HEK293 (cell line): Measurements from ENCODE around the gene ECD.
A peak's percentile ranks its signal among the peaks of the same experiment; 100 is the strongest.

Source experiments
- CTCF ChIA-PET: fragments of 350-600 bp; formaldehyde crosslinking; extraction: SDS; loops from one replicate; lab custom pipeline; 2021; ENCODE audit warnings: antibody characterized with exemption; lab: Yijun Ruan, JAX
- POLR2A ChIA-PET: fragments of 300-600 bp; formaldehyde crosslinking; extraction: SDS; loops from one replicate; lab custom pipeline; 2020; ENCODE audit warnings: antibody characterized with exemption, inconsistent platforms; lab: Yijun Ruan, JAX
- H3K27ac ChIP-seq: fragments of 200-500 bp; sonication (Bioruptor generic); 2 replicates; pipeline ENCODE4 v1.5.1; 2014; ENCODE audit warnings: low read depth, low read length, control low read depth, inconsistent platforms; ENCODE audit errors: extremely low read depth
- H3K36me3 ChIP-seq, 2 experiments: fragments of 200-500 bp in 1 of 2; sonication (Bioruptor generic) in 1 of 2; 1 replicate in 1 of 2; 2 replicates in 1 of 2; pipeline ENCODE4 v1.5.1; 2014 to 2017; ENCODE audit warnings: inconsistent platforms in 2 of 2, low read length in 2 of 2; ENCODE audit not compliant: control insufficient read depth in 2 of 2, insufficient read depth in 1 of 2
- H3K4me1 ChIP-seq: fragments of 200-500 bp; sonication (Bioruptor generic); 2 replicates; pipeline ENCODE4 v1.5.1; 2014; ENCODE audit warnings: mild to moderate bottlenecking, low read length, inconsistent platforms; ENCODE audit not compliant: control insufficient read depth, insufficient read depth
- H3K4me3 ChIP-seq: 2 replicates; pipeline ENCODE4 v1.5.1; 2011; ENCODE audit warnings: low read depth, mild to moderate bottlenecking, control low read depth, low read length, moderate library complexity
- H3K9me3 ChIP-seq: fragments of 200-500 bp; sonication (Bioruptor generic); 2 replicates; pipeline ENCODE4 v1.5.1; 2014; ENCODE audit warnings: low read depth, low read length, inconsistent platforms; ENCODE audit not compliant: control insufficient read depth, insufficient read depth
- BCL11B ChIP-seq: fragments of 450-650 bp; formaldehyde crosslinking; IDR thresholded peaks from 2 replicates; pipeline ENCODE4 v1.5.1; 2016; ENCODE audit warnings: low read depth, missing biosample characterization, missing genetic modification characterization
- KLF10 ChIP-seq: fragments of 450-650 bp; IDR thresholded peaks from 2 replicates; pipeline ENCODE4 v1.5.1; 2018; ENCODE audit warnings: missing biosample characterization, mild to moderate bottlenecking, missing genetic modification characterization
- MEIS1 ChIP-seq: sonication (generic); formaldehyde crosslinking; IDR thresholded peaks from 2 replicates; pipeline ENCODE4 v1.8.1; 2022; ENCODE audit warnings: missing genetic modification reagents, mild to moderate bottlenecking, borderline replicate concordance
- PRDM6 ChIP-seq: fragments of 450-650 bp; formaldehyde crosslinking; IDR thresholded peaks from 2 replicates; pipeline ENCODE4 v1.5.1; 2017; ENCODE audit warnings: missing biosample characterization, missing genetic modification characterization
- RBAK ChIP-seq: fragments of 450-650 bp; formaldehyde crosslinking; IDR thresholded peaks from 2 replicates; pipeline ENCODE4 v1.5.1; 2016; ENCODE audit warnings: missing biosample characterization, missing genetic modification characterization
- SCRT2 ChIP-seq: fragments of 450-650 bp; formaldehyde crosslinking; IDR thresholded peaks from 2 replicates; pipeline ENCODE4 v1.5.1; 2016; ENCODE audit warnings: missing biosample characterization, missing genetic modification characterization
- ZBTB21 ChIP-seq: fragments of 450-650 bp; formaldehyde crosslinking; IDR thresholded peaks from 2 replicates; pipeline ENCODE4 v1.5.1; 2017; ENCODE audit warnings: missing biosample characterization, missing genetic modification characterization
- ZFP37 ChIP-seq: fragments of 450-650 bp; formaldehyde crosslinking; IDR thresholded peaks from 2 replicates; pipeline ENCODE4 v1.5.1; 2016; ENCODE audit warnings: missing biosample characterization, missing genetic modification characterization
- ZNF138 ChIP-seq: fragments of 450-650 bp; formaldehyde crosslinking; IDR thresholded peaks from 2 replicates; pipeline ENCODE4 v1.5.1; 2016; ENCODE audit warnings: missing biosample characterization, missing genetic modification characterization, borderline replicate concordance
- ZNF140 ChIP-seq: fragments of 450-650 bp; formaldehyde crosslinking; IDR thresholded peaks from 2 replicates; pipeline ENCODE4 v1.5.1; 2016; ENCODE audit warnings: missing biosample characterization, missing genetic modification characterization
- ZNF16 ChIP-seq: fragments of 450-650 bp; formaldehyde crosslinking; IDR thresholded peaks from 2 replicates; pipeline ENCODE4 v1.5.1; 2016; ENCODE audit warnings: low read depth, missing biosample characterization, missing genetic modification characterization
- ZNF18 ChIP-seq: fragments of 450-650 bp; formaldehyde crosslinking; IDR thresholded peaks from 2 replicates; pipeline ENCODE4 v1.5.1; 2016; ENCODE audit warnings: missing biosample characterization, missing genetic modification characterization
- ZNF202 ChIP-seq: fragments of 450-650 bp; formaldehyde crosslinking; IDR thresholded peaks from 2 replicates; pipeline ENCODE4 v1.5.1; 2016; ENCODE audit warnings: missing biosample characterization, missing genetic modification characterization, borderline replicate concordance
- ZNF221 ChIP-seq: fragments of 450-650 bp; formaldehyde crosslinking; IDR thresholded peaks from 2 replicates; pipeline ENCODE4 v1.5.1; 2017; ENCODE audit warnings: missing biosample characterization, missing genetic modification characterization, borderline replicate concordance
- ZNF23 ChIP-seq: fragments of 450-650 bp; formaldehyde crosslinking; IDR thresholded peaks from 2 replicates; pipeline ENCODE4 v1.5.1; 2016; ENCODE audit warnings: missing biosample characterization, missing genetic modification characterization, borderline replicate concordance
- ZNF311 ChIP-seq: fragments of 450-650 bp; formaldehyde crosslinking; IDR thresholded peaks from 2 replicates; pipeline ENCODE4 v1.5.1; 2017; ENCODE audit warnings: missing biosample characterization, missing genetic modification characterization, borderline replicate concordance
- ZNF449 ChIP-seq: fragments of 450-650 bp; formaldehyde crosslinking; IDR thresholded peaks from 2 replicates; pipeline ENCODE4 v1.5.1; 2017; ENCODE audit warnings: missing biosample characterization, mild to moderate bottlenecking, missing genetic modification characterization, moderate library complexity
- ZNF473 ChIP-seq: fragments of 450-650 bp; formaldehyde crosslinking; IDR thresholded peaks from 2 replicates; pipeline ENCODE4 v1.5.1; 2017; ENCODE audit warnings: missing biosample characterization, missing genetic modification characterization
- ZNF530 ChIP-seq: fragments of 450-650 bp; formaldehyde crosslinking; IDR thresholded peaks from 2 replicates; pipeline ENCODE4 v1.5.1; 2016; ENCODE audit warnings: low read depth, missing biosample characterization, missing genetic modification characterization
- ZNF585B ChIP-seq: fragments of 450-650 bp; formaldehyde crosslinking; IDR thresholded peaks from 2 replicates; pipeline ENCODE4 v1.5.1; 2016; ENCODE audit warnings: missing biosample characterization, missing genetic modification characterization
- ZNF654 ChIP-seq: fragments of 450-650 bp; formaldehyde crosslinking; IDR thresholded peaks from 2 replicates; pipeline ENCODE4 v1.5.1; 2016; ENCODE audit warnings: low read depth, missing biosample characterization, missing genetic modification characterization
- ZNF776 ChIP-seq: fragments of 450-650 bp; formaldehyde crosslinking; IDR thresholded peaks from 2 replicates; pipeline ENCODE4 v1.5.0; 2017; ENCODE audit warnings: missing biosample characterization, missing genetic modification characterization, borderline replicate concordance
- ZNF791 ChIP-seq: fragments of 450-650 bp; formaldehyde crosslinking; IDR thresholded peaks from 2 replicates; pipeline ENCODE4 v1.5.1; 2016; ENCODE audit warnings: missing biosample characterization, missing genetic modification characterization

Gene ECD

GRCh38 chr10:73207883-73208282, 40.1 kb upstream of the ECD start:
- no peak for TF ChIP-seq ZNF473 (tag by site-specific recombination)
- no peak for TF ChIP-seq ZNF654 (tag by site-specific recombination)
- TF ChIP-seq MEIS1, result no peak
- no peak for TF ChIP-seq ZNF791 (tag by site-specific recombination)
- TF ChIP-seq ZNF530 (tag by site-specific recombination), result no peak
- TF ChIP-seq ZNF23 (tag by site-specific recombination), result no peak
- TF ChIP-seq ZNF16 (tag by site-specific recombination), result no peak
- no peak for TF ChIP-seq ZNF202 (tag by site-specific recombination)
- no peak for TF ChIP-seq ZNF18 (tag by site-specific recombination)
- no peak for TF ChIP-seq SCRT2 (tag by site-specific recombination)
- no peak for TF ChIP-seq ZNF140
- TF ChIP-seq, all 188 proteins: peak for 0
- Histone ChIP-seq H3K36me3 (peaks cover 0 to 29% of the 10 kb centered on the region in 2 experiments; a peak in 1 of 3 replicates), H3K4me1 (no peaks in the 10 kb centered on the region), H3K27ac (no peak overlapping the region), H3K9me3 (no peaks in the 10 kb centered on the region), H3K4me3 (no peak overlapping the region)
- ChIA-PET CTCF (no interaction called here), POLR2A (interaction anchor here (1.1 kb wide), 1 partner anchor 39 kb away, joined by 3 read pairs; the partner anchor contains the start of gene DNAJC9)

GRCh38 chr10:73206385-73206784, 38.6 kb upstream of the ECD start:
- ChIA-PET POLR2A (no interaction called here), CTCF (interaction anchor here (0.6 kb wide), 1 partner anchor 1163 kb away, joined by 3 read pairs; no protein-coding TSS in a partner anchor)

GRCh38 chr10:73205890-73206289, 38.1 kb upstream of the ECD start:
- no peaks in the 10 kb centered on the region for H3K9me3 ChIP-seq
- CTCF ChIA-PET, result interaction anchor here (0.6 to 1.3 kb wide), 2 partner anchors 12 to 21 kb away, joined by 3 to 8 read pairs; no protein-coding TSS in a partner anchor
- POLR2A ChIA-PET, result no interaction called here

More at GRCh38 chr10:73206385-73206784, 38.6 kb upstream of the ECD start:
- H3K36me3 ChIP-seq, result peaks cover 0 to 30% of the 10 kb centered on the region in 2 experiments; a peak in 1 of 3 replicates
- no peak overlapping the region for H3K4me3 ChIP-seq
- no peaks in the 10 kb centered on the region for H3K9me3 ChIP-seq
- TF ChIP-seq ZNF585B (tag by site-specific recombination) (peak; percentile 99), ZNF449 (tag by site-specific recombination) (no peak)
- H3K4me1 ChIP-seq, result no peaks in the 10 kb centered on the region
- no peak overlapping the region for H3K27ac ChIP-seq

GRCh38 chr10:73205081-73205480, 37.3 kb upstream of the ECD start:
- ChIA-PET CTCF (interaction anchor here (0.6 to 1.3 kb wide), 2 partner anchors 13 to 337 kb away, joined by 3 to 8 read pairs; no protein-coding TSS in a partner anchor), POLR2A (no interaction called here)
- peaks cover 0 to 23% of the 10 kb centered on the region in 2 experiments; a peak in 1 of 3 replicates for H3K36me3 ChIP-seq
- H3K4me3 ChIP-seq, result no peak overlapping the region
- no peaks in the 10 kb centered on the region for H3K4me1 ChIP-seq
- no peak overlapping the region for H3K27ac ChIP-seq
- no peaks in the 10 kb centered on the region for H3K9me3 ChIP-seq
- no peak for TF ChIP-seq ZNF16 (tag by site-specific recombination)
- TF ChIP-seq ZBTB21, result no peak
- no peak for TF ChIP-seq BCL11B (tag by site-specific recombination)
- no peak for TF ChIP-seq ZNF18 (tag by site-specific recombination)
- no peak for TF ChIP-seq ZFP37 (tag by site-specific recombination)
- TF ChIP-seq ZNF138, result no peak
- no peak for TF ChIP-seq ZNF311 (tag by site-specific recombination)
- TF ChIP-seq ZNF221, result no peak
- TF ChIP-seq PRDM6 (tag by site-specific recombination), result no peak
- no peak for TF ChIP-seq RBAK (tag by site-specific recombination)
- TF ChIP-seq KLF10 (tag by site-specific recombination), result no peak

More at GRCh38 chr10:73205890-73206289, 38.1 kb upstream of the ECD start:
- Histone ChIP-seq H3K4me3 (no peak overlapping the region), H3K27ac (no peak overlapping the region), H3K36me3 (peaks cover 0 to 28% of the 10 kb centered on the region in 2 experiments; a peak in 1 of 3 replicates), H3K4me1 (no peaks in the 10 kb centered on the region)
- TF ChIP-seq ZNF776 (tag by site-specific recombination), result no peak
- TF ChIP-seq, all 188 proteins: peak for 0
